HuH-7.5 (cell line): ENCODE data around the gene UVRAG.

Experiments used
- DNase-seq: peaks from one replicate; pipeline ENCODE4 v3.0.0; 2011; ENCODE audit warnings: low spot score

UVRAG gene

GRCh38 chr11:75814677-75815344, at the start of gene UVRAG:
UVRAG (plus strand) TSS chr11:75815210; CDS start chr11:75815408, 198 bp downstream.
- DNase-seq: peak; percentile 94

- DNase-seq: no peak
These were observed 48.4 kb upstream of the UVRAG start for GRCh38 chr11:75766443-75767227.

- no peak for DNase-seq
These were observed 47.8 kb upstream of the UVRAG start for GRCh38 chr11:75767228-75767572.

GRCh38 chr11:75767793-75768111, 47.3 kb upstream of the UVRAG start:
- no peak for DNase-seq

- DNase-seq: peak; percentile 78
These were observed 46.7 kb upstream of the UVRAG start, which contains the start of gene DGAT2 for GRCh38 chr11:75768112-75768908. DGAT2 (plus strand) TSS chr11:75768778; CDS start chr11:75768992, 214 bp downstream.

- no peak for DNase-seq
These were observed 45.9 kb upstream of the UVRAG start for GRCh38 chr11:75768909-75769771.

- DNase-seq: no peak
These were observed 44.9 kb upstream of the UVRAG start for GRCh38 chr11:75770102-75770501.

- DNase-seq: no peak
These were observed 43.2 kb upstream of the UVRAG start for GRCh38 chr11:75771646-75772410.

GRCh38 chr11:75773595-75774353, 41.2 kb upstream of the UVRAG start:
- DNase-seq: no peak

- no peak for DNase-seq
These were observed 40.0 kb upstream of the UVRAG start for GRCh38 chr11:75775056-75775455.

GRCh38 chr11:75776546-75776945, 38.5 kb upstream of the UVRAG start:
- no peak for DNase-seq

GRCh38 chr11:75777461-75778110, 37.4 kb upstream of the UVRAG start:
- no peak for DNase-seq

GRCh38 chr11:75778962-75779361, 36.0 kb upstream of the UVRAG start:
- no peak for DNase-seq

GRCh38 chr11:75779960-75780359, 35.0 kb upstream of the UVRAG start:
- no peak for DNase-seq

- DNase-seq: no peak
These were observed 34.1 kb upstream of the UVRAG start for GRCh38 chr11:75780888-75781287.

- DNase-seq: no peak
These were observed 33.7 kb upstream of the UVRAG start for GRCh38 chr11:75781296-75781695.

GRCh38 chr11:75781831-75782230, 33.2 kb upstream of the UVRAG start:
- DNase-seq: no peak

- DNase-seq: peak; percentile 36
These were observed 32.3 kb upstream of the UVRAG start for GRCh38 chr11:75782540-75783263.

- no peak for DNase-seq
These were observed 31.5 kb upstream of the UVRAG start for GRCh38 chr11:75783416-75784084.
